ENCODE measurements around the gene AGFG1. TPM values are rescaled to one million over a fixed set of nuclear protein-coding genes. Genes with fewer than 3 reads are reported as not detected.

AGFG1 gene
- total and polyA plus RNA-seq, 2 donors (not counting 1 experiment from before 2014, with no cell fraction given), result 28.7 to 83.3 TPM

- H2AFZ ChIP-seq (ENCODE audit: insufficient read depth, low read depth, low read length, poor library complexity, severe bottlenecking), result no peak overlapping the region
- H3K79me2 ChIP-seq (ENCODE audit: control insufficient read depth, insufficient read depth, low read length), result peaks cover 96% of the 10 kb centered on the region
- Mint-ChIP-seq H3K4me3 (peak overlapping the region; percentile 12), H3K27ac (no peak overlapping the region), H3K27me3 (no peaks in the 10 kb centered on the region), H3K9me3 (ENCODE audit: insufficient read depth) (no peaks in the 10 kb centered on the region), H3K4me1 (peaks cover 57% of the 10 kb centered on the region)
- H3K27me3 ChIP-seq (replicated peaks in 1 of 4; ENCODE audit: control extremely low read depth in 1 of 4, control insufficient read depth in 3 of 4, insufficient read depth in 4 of 4, low read length in 3 of 4), result no peaks in the 10 kb centered on the region
- ATAC-seq (ENCODE audit: low read depth) (no peak), DNase-seq (no peak)
- 100% methylated on average over 2 of the region's 5 CpGs for WGBS (ENCODE audit: insufficient coverage)
- peaks cover 47% of the 10 kb centered on the region for H4K20me1 ChIP-seq (ENCODE audit: control insufficient read depth, insufficient read depth, low read length, poor library complexity, severe bottlenecking)
- ChIA-PET CTCF (interaction anchor here (0.9 to 1.7 kb wide), 2 partner anchors 32 to 93 kb away, joined by 3 to 5 read pairs; no protein-coding TSS in a partner anchor), POLR2A (no interaction called here)
- no peak for TF ChIP-seq EZH2 (IDR thresholded peaks at IDR 0.05; ENCODE audit: borderline replicate concordance, insufficient read depth, low read depth, low read length, poor library complexity, severe bottlenecking)
- no peak for TF ChIP-seq CTCF (IDR thresholded peaks at IDR 0.05)
- H3K4me3 ChIP-seq (ENCODE audit: control extremely low read depth in 1 of 5, extremely low read depth in 1 of 5, insufficient read depth in 1 of 5, low read depth in 2 of 5, low read length in 4 of 5), result no peak overlapping the region
- H3K4me2 ChIP-seq (replicated peaks; ENCODE audit: low read depth, low read length, poor library complexity, severe bottlenecking), result peak overlapping the region; percentile 37
- H3K9me3 ChIP-seq (ENCODE audit: control extremely low read depth in 1 of 3, control insufficient read depth in 2 of 3, insufficient read depth in 1 of 3, low read length in 2 of 3), result no peaks in the 10 kb centered on the region
- H3K27ac ChIP-seq (ENCODE audit: low read length in 2 of 2), result peak overlapping the region in 1 of 2 donors; percentile 0
- H3K9ac ChIP-seq (ENCODE audit: low read length), result no peak overlapping the region
- H3K4me1 ChIP-seq (ENCODE audit: control insufficient read depth in 2 of 2, insufficient read depth in 2 of 2, low read length in 2 of 2), result peaks cover 40 to 51% of the 10 kb centered on the region in 2 donors
- intact Hi-C loops (cut with micrococcal nuclease), result loop anchor here (2.0 to 5.0 kb wide), 2 partner anchors 13 to 39 kb away; no protein-coding TSS in a partner anchor
- H3K36me3 ChIP-seq (replicated peaks in 1 of 2; ENCODE audit: control extremely low read depth in 1 of 2, control insufficient read depth in 1 of 2, extremely low read depth in 1 of 2, insufficient read depth in 2 of 2, low read length in 1 of 2), result peaks cover 3 to 5% of the 10 kb centered on the region in 2 experiments
Observed at GRCh38 chr2:227503433-227504406, 31.8 kb downstream of the AGFG1 start.

GRCh38 chr2:227504700-227505099 is 32.7 kb downstream of the AGFG1 start:
- peaks cover 2 to 3% of the 10 kb centered on the region in 2 experiments for H3K36me3 ChIP-seq (replicated peaks in 1 of 2; ENCODE audit: control extremely low read depth in 1 of 2, control insufficient read depth in 1 of 2, extremely low read depth in 1 of 2, insufficient read depth in 2 of 2, low read length in 1 of 2)
- H3K27me3 Mint-ChIP-seq, result no peaks in the 10 kb centered on the region
- no peak overlapping the region for H2AFZ ChIP-seq (ENCODE audit: insufficient read depth, low read depth, low read length, poor library complexity, severe bottlenecking)
- H3K9ac ChIP-seq (ENCODE audit: low read length), result no peak overlapping the region
- H3K4me3 Mint-ChIP-seq, result peak overlapping the region; percentile 14
- ChIA-PET CTCF (interaction anchor here (0.9 to 2.9 kb wide), 2 partner anchors 34 to 94 kb away, joined by 3 to 8 read pairs; no protein-coding TSS in a partner anchor), POLR2A (no interaction called here)
- H3K27me3 ChIP-seq (replicated peaks in 1 of 4; ENCODE audit: control extremely low read depth in 1 of 4, control insufficient read depth in 3 of 4, insufficient read depth in 4 of 4, low read length in 3 of 4), result no peaks in the 10 kb centered on the region
- intact Hi-C loops (cut with micrococcal nuclease), result loop anchor here (5.0 kb wide), 1 partner anchor 38 kb away; no protein-coding TSS in a partner anchor
- H3K27ac Mint-ChIP-seq, result no peak overlapping the region
- H3K4me1 ChIP-seq (ENCODE audit: control insufficient read depth in 2 of 2, insufficient read depth in 2 of 2, low read length in 2 of 2), result peaks cover 40 to 58% of the 10 kb centered on the region in 2 donors
- ATAC-seq (ENCODE audit: low read depth), result no peak
- no peak overlapping the region for H3K27ac ChIP-seq (ENCODE audit: low read length in 2 of 2)
- DNase-seq, result no peak
- 80% methylated on average over 1 of the region's 3 CpGs for WGBS (ENCODE audit: insufficient coverage)
- H3K9me3 Mint-ChIP-seq (ENCODE audit: insufficient read depth), result no peaks in the 10 kb centered on the region
- H4K20me1 ChIP-seq (ENCODE audit: control insufficient read depth, insufficient read depth, low read length, poor library complexity, severe bottlenecking), result peaks cover 53% of the 10 kb centered on the region
- H3K4me1 Mint-ChIP-seq, result peaks cover 62% of the 10 kb centered on the region
- H3K79me2 ChIP-seq (ENCODE audit: control insufficient read depth, insufficient read depth, low read length), result peaks cover 96% of the 10 kb centered on the region
- no peaks in the 10 kb centered on the region for H3K9me3 ChIP-seq (ENCODE audit: control extremely low read depth in 1 of 3, control insufficient read depth in 2 of 3, insufficient read depth in 1 of 3, low read length in 2 of 3)
- no peak overlapping the region for H3K4me2 ChIP-seq (replicated peaks; ENCODE audit: low read depth, low read length, poor library complexity, severe bottlenecking)
- no peak overlapping the region for H3K4me3 ChIP-seq (ENCODE audit: control extremely low read depth in 1 of 5, extremely low read depth in 1 of 5, insufficient read depth in 1 of 5, low read depth in 2 of 5, low read length in 4 of 5)
- no peak for TF ChIP-seq EZH2 (IDR thresholded peaks at IDR 0.05; ENCODE audit: borderline replicate concordance, insufficient read depth, low read depth, low read length, poor library complexity, severe bottlenecking)
- TF ChIP-seq CTCF (IDR thresholded peaks at IDR 0.05), result no peak

Measured in B cell (primary cell).